OCI-LY7 (cell line): Measurements from ENCODE around the gene NPNT. TPM values are rescaled to one million over a fixed set of nuclear protein-coding genes. Genes with fewer than 3 reads are reported as not detected.

ENCODE experiments used
- BruUV-seq: library from RNA; stranded (reverse); fragments of 400-500 nt; replicated peaks from 2 replicates; lab custom pipeline; 2021; lab: Mats Ljungman, UMichigan
- CTCF ChIA-PET: fragments of 300-600 bp; sonication (Branson Sonifier 250); formaldehyde crosslinking; loops from one replicate; lab custom pipeline; 2022; ENCODE audit warnings: antibody characterized with exemption; ENCODE audit not compliant: unreplicated experiment; lab: Charles Lee
- POLR2A ChIA-PET: fragments of 300-600 bp; sonication (Branson Sonifier 250); formaldehyde crosslinking; loops from one replicate; lab custom pipeline; 2022; ENCODE audit warnings: antibody characterized with exemption; lab: Charles Lee
- DNase-seq: peaks from one replicate; pipeline ENCODE4 v3.0.0-alpha.2; 2015; ENCODE audit warnings: low spot score
- H2AFZ ChIP-seq: fragments of 200-600 bp; sonication (generic), shearing (Covaris generic); 2 replicates; pipeline ENCODE4 v1.6.1; 2014; ENCODE audit warnings: mild to moderate bottlenecking, antibody characterized with exemption, low read length, moderate library complexity
- H3K27ac ChIP-seq: fragments of 200-600 bp; sonication (generic); 2 replicates; pipeline ENCODE4 v1.5.1; 2014; ENCODE audit warnings: mixed run types, low read depth, mild to moderate bottlenecking, moderate library complexity, low read length, inconsistent platforms; ENCODE audit not compliant: poor library complexity, severe bottlenecking
- H3K36me3 ChIP-seq: fragments of 200-600 bp; sonication (generic); 2 replicates; pipeline ENCODE4 v1.6.1; 2014; ENCODE audit warnings: mild to moderate bottlenecking, antibody characterized with exemption, low read length, moderate library complexity, mixed read lengths; ENCODE audit not compliant: insufficient read depth
- H3K4me1 ChIP-seq: fragments of 200-600 bp; sonication (generic); 2 replicates; pipeline ENCODE4 v1.5.1; 2014; ENCODE audit warnings: mild to moderate bottlenecking, low read length; ENCODE audit not compliant: insufficient read depth, poor library complexity, severe bottlenecking
- H3K4me2 ChIP-seq: fragments of 200-600 bp; sonication (generic); 2 replicates; pipeline ENCODE4 v1.6.1; 2014; ENCODE audit warnings: mild to moderate bottlenecking, low read length
- H3K4me3 ChIP-seq: fragments of 200-600 bp; sonication (generic); 2 replicates; pipeline ENCODE4 v1.5.1; 2014; ENCODE audit warnings: mild to moderate bottlenecking, low read depth, low read length; ENCODE audit not compliant: poor library complexity, severe bottlenecking
- H3K79me2 ChIP-seq: fragments of 200-600 bp; sonication (generic); 2 replicates; pipeline ENCODE4 v1.6.1; 2016; ENCODE audit warnings: low read depth, mild to moderate bottlenecking, low read length, moderate library complexity, mixed read lengths; ENCODE audit not compliant: insufficient read depth
- H3K9me2 ChIP-seq: fragments of 200-600 bp; sonication (generic); 2 replicates; pipeline ENCODE4 v1.6.1; 2016; ENCODE audit warnings: mild to moderate bottlenecking, low read length, mixed read lengths; ENCODE audit not compliant: insufficient read depth
- H3K9me3 ChIP-seq: fragments of 200-600 bp; sonication (generic); 2 replicates; pipeline ENCODE4 v1.6.1; 2014; ENCODE audit warnings: mild to moderate bottlenecking, mixed run types, low read length, mixed read lengths
- H4K20me1 ChIP-seq: fragments of 200-600 bp; sonication (generic); 2 replicates; pipeline ENCODE4 v1.6.1; 2014; ENCODE audit warnings: mild to moderate bottlenecking, antibody characterized with exemption, low read length, moderate library complexity, mixed read lengths; ENCODE audit not compliant: insufficient read depth
- CTCF ChIP-seq: fragments of 200-600 bp; sonication (generic); conservative IDR thresholded peaks from 2 replicates; pipeline ENCODE4 v1.5.1; 2014; ENCODE audit warnings: mild to moderate bottlenecking, antibody characterized with exemption, low read length, moderate library complexity, mixed read lengths
- EZH2phosphoT487 ChIP-seq: fragments of 200-600 bp; sonication (generic); IDR thresholded peaks from 2 replicates; pipeline ENCODE4 v1.6.1; 2018; ENCODE audit warnings: low read depth, borderline replicate concordance, mild to moderate bottlenecking, mixed run types, antibody characterized with exemption, low read length, moderate library complexity, mixed read lengths
- intact Hi-C: fragments of 100-400 bp; cut with micrococcal nuclease; formaldehyde crosslinking; loops from one replicate; pipeline ENCODE4 v1.10.0; 2022; ENCODE audit not compliant: unreplicated experiment
- total RNA-seq, 2 experiments: library from RNA; depleted of rRNA in 1 of 2; stranded (reverse); fragments of >200 nt in 1 of 2; shearing (Covaris generic) in 1 of 2; gene quantifications; 2 replicates each; pipeline ENCODE4 v1.2.3, GENCODE V29; 2014 to 2022

NPNT gene
- total RNA-seq, 2 experiments from 2014 or later = not detected

- ChIA-PET CTCF (no interaction called here), POLR2A (interaction anchor here (0.6 kb wide), 1 partner anchor 294 kb away, joined by 3 read pairs; no protein-coding TSS in a partner anchor)
- H3K4me2 ChIP-seq = no peak overlapping the region
- intact Hi-C loops = no loop called here
- no peaks in the 10 kb centered on the region for H3K36me3 ChIP-seq
- no peaks in the 10 kb centered on the region for H4K20me1 ChIP-seq
- H3K9me2 ChIP-seq = no peaks in the 10 kb centered on the region
- no peaks in the 10 kb centered on the region for H3K79me2 ChIP-seq
- no peak overlapping the region for H3K4me3 ChIP-seq
- H3K4me1 ChIP-seq = no peaks in the 10 kb centered on the region
- H2AFZ ChIP-seq = no peak overlapping the region
- no peak for DNase-seq
- no peak for TF ChIP-seq EZH2phosphoT487
- TF ChIP-seq CTCF = no peak
- BruUV-seq = no TSS peak
- no peaks in the 10 kb centered on the region for H3K9me3 ChIP-seq
- H3K27ac ChIP-seq = no peak overlapping the region
These were observed 98.8 kb downstream of the NPNT start for GRCh38 chr4:105994061-105994460.

GRCh38 chr4:105994841-105995501, 99.7 kb downstream of the NPNT start:
- no peaks in the 10 kb centered on the region for H3K9me2 ChIP-seq
- H2AFZ ChIP-seq = no peak overlapping the region
- no peaks in the 10 kb centered on the region for H3K36me3 ChIP-seq
- H3K9me3 ChIP-seq = no peaks in the 10 kb centered on the region
- intact Hi-C loops = no loop called here
- H3K79me2 ChIP-seq = no peaks in the 10 kb centered on the region
- H3K4me3 ChIP-seq = no peak overlapping the region
- no peaks in the 10 kb centered on the region for H4K20me1 ChIP-seq
- no peak for TF ChIP-seq EZH2phosphoT487
- no peak for TF ChIP-seq CTCF
- ChIA-PET CTCF (no interaction called here), POLR2A (interaction anchor here (0.6 kb wide), 1 partner anchor 295 kb away, joined by 3 read pairs; no protein-coding TSS in a partner anchor)
- no peaks in the 10 kb centered on the region for H3K4me1 ChIP-seq
- no peak for DNase-seq
- no peak overlapping the region for H3K4me2 ChIP-seq
- H3K27ac ChIP-seq = no peak overlapping the region
- BruUV-seq = no TSS peak

DNA sequence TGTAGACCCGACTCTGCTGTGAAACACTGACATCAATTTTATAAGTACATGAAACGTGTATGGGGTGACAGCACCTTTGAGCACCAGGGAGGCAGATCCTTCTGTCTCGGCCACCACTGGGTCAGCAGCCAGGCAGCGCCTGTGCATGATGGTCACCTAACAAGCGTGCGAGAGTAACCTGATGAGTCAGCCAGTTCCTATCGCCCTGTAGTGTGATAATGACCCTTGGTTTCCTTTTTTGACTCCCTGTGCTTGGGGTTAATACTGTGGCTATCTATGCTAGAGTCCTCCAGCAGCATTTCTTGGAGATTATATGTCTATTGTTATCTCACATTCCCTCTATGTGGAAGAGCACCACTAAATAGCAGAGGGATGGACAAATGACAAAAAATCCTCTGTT, 101.6 kb downstream of the NPNT start:
- CTCF ChIA-PET = no interaction called here
- H3K4me3 ChIP-seq = no peak overlapping the region
- TF ChIP-seq CTCF (no peak), EZH2phosphoT487 (no peak)
- no peaks in the 10 kb centered on the region for H3K9me3 ChIP-seq
- H2AFZ ChIP-seq = no peak overlapping the region
- no peak overlapping the region for H3K27ac ChIP-seq
- POLR2A ChIA-PET = no interaction called here
- H3K4me2 ChIP-seq = no peak overlapping the region
- no peak for DNase-seq
- no peaks in the 10 kb centered on the region for H3K4me1 ChIP-seq
- BruUV-seq = no TSS peak
- H4K20me1 ChIP-seq = no peaks in the 10 kb centered on the region
- intact Hi-C loops = no loop called here
- H3K79me2 ChIP-seq = no peaks in the 10 kb centered on the region
- no peaks in the 10 kb centered on the region for H3K36me3 ChIP-seq
- no peaks in the 10 kb centered on the region for H3K9me2 ChIP-seq
